Trophoblast cell (in vitro differentiated cells and primary cell): ENCODE measurements around the gene CPEB1.

Experiments used
- DNase-seq, 2 donors: peaks; one replicate each; pipeline ENCODE4 v3.0.0-alpha.2; 2016
- H2AFZ ChIP-seq: 2 replicates; pipeline ENCODE4 v1.6.1; 2013; ENCODE audit warnings: low read length, moderate library complexity, mild to moderate bottlenecking; ENCODE audit not compliant: insufficient read depth, poor library complexity
- H2AK5ac ChIP-seq: 2 replicates; pipeline ENCODE4 v1.6.1; 2013; ENCODE audit warnings: mild to moderate bottlenecking, low read length
- H2BK120ac ChIP-seq: 2 replicates; pipeline ENCODE4 v1.6.1; 2013; ENCODE audit warnings: low read length, mild to moderate bottlenecking, moderate library complexity; ENCODE audit not compliant: insufficient read depth, poor library complexity
- H2BK12ac ChIP-seq: 2 replicates; pipeline ENCODE4 v1.6.1; 2013; ENCODE audit warnings: mild to moderate bottlenecking, low read length, moderate library complexity
- H2BK5ac ChIP-seq: 2 replicates; pipeline ENCODE4 v1.6.1; 2013; ENCODE audit warnings: low read length, low read depth, moderate library complexity, mild to moderate bottlenecking; ENCODE audit not compliant: poor library complexity
- H3K14ac ChIP-seq: 2 replicates; pipeline ENCODE4 v1.6.1; 2013; ENCODE audit warnings: mild to moderate bottlenecking, low read length
- H3K18ac ChIP-seq: 2 replicates; pipeline ENCODE4 v1.6.1; 2013; ENCODE audit warnings: mild to moderate bottlenecking, low read length
- H3K23ac ChIP-seq: 2 replicates; pipeline ENCODE4 v1.6.1; 2013; ENCODE audit warnings: low read length
- H3K27ac ChIP-seq: 2 replicates; pipeline ENCODE4 v1.5.1; 2013; ENCODE audit warnings: low read depth, mild to moderate bottlenecking, inconsistent platforms, low read length, moderate library complexity
- H3K27me3 ChIP-seq: 2 replicates; pipeline ENCODE4 v1.6.1; 2013; ENCODE audit warnings: inconsistent platforms, mild to moderate bottlenecking, low read length, moderate library complexity; ENCODE audit not compliant: insufficient read depth
- H3K36me3 ChIP-seq, 2 experiments: 1 replicate in 1 of 2; 2 replicates in 1 of 2; pipeline ENCODE4 v1.6.1; 2013; ENCODE audit warnings: low read length in 2 of 2, mild to moderate bottlenecking in 2 of 2, moderate library complexity in 1 of 2; ENCODE audit not compliant: insufficient read depth in 2 of 2, control insufficient read depth in 1 of 2
- H3K4ac ChIP-seq: 2 replicates; pipeline ENCODE4 v1.6.1; 2013; ENCODE audit warnings: low read depth, mild to moderate bottlenecking, low read length, moderate library complexity
- H3K4me1 ChIP-seq, 2 experiments: 1 replicate in 1 of 2; 2 replicates in 1 of 2; pipeline ENCODE4 v1.6.1; 2013; ENCODE audit warnings: low read length in 2 of 2, mild to moderate bottlenecking in 2 of 2, moderate library complexity in 1 of 2; ENCODE audit not compliant: insufficient read depth in 2 of 2, control insufficient read depth in 1 of 2
- H3K4me2 ChIP-seq: 2 replicates; pipeline ENCODE4 v1.6.1; 2013; ENCODE audit warnings: inconsistent platforms, mild to moderate bottlenecking, low read length, moderate library complexity
- H3K4me3 ChIP-seq: 2 replicates; pipeline ENCODE4 v1.5.1; 2013; ENCODE audit warnings: mild to moderate bottlenecking, low read depth, low read length, inconsistent platforms
- H3K79me1 ChIP-seq: one replicate; pipeline ENCODE4 v1.6.1; 2013; ENCODE audit warnings: low read length
- H3K79me2 ChIP-seq: 2 replicates; pipeline ENCODE4 v1.6.1; 2013; ENCODE audit warnings: low read length, mild to moderate bottlenecking; ENCODE audit not compliant: control insufficient read depth, insufficient read depth, poor library complexity
- H3K9ac ChIP-seq: 2 replicates; pipeline ENCODE4 v1.6.1; 2013; ENCODE audit warnings: mild to moderate bottlenecking, low read length
- H3K9me3 ChIP-seq: 2 replicates; pipeline ENCODE4 v1.6.1; 2013; ENCODE audit warnings: low read depth, mild to moderate bottlenecking, control low read depth, inconsistent platforms, low read length; ENCODE audit not compliant: insufficient read depth
- H4K12ac ChIP-seq: 2 replicates; pipeline ENCODE4 v1.6.1; 2013; ENCODE audit warnings: low read depth, mild to moderate bottlenecking, low read length, moderate library complexity
- H4K8ac ChIP-seq: 2 replicates; pipeline ENCODE4 v1.6.1; 2013; ENCODE audit warnings: low read depth, mild to moderate bottlenecking, low read length, moderate library complexity
- H4K91ac ChIP-seq: one replicate; pipeline ENCODE4 v1.6.1; 2013; ENCODE audit warnings: low read depth, mild to moderate bottlenecking, low read length, moderate library complexity
- WGBS: extraction: QIAGEN DNeasy Blood & Tissue Kit; methylation state at CpG from one replicate; pipeline ENCODE4 v1.1.7; 2013; ENCODE audit warnings: missing lambda C conversion rate; ENCODE audit not compliant: insufficient read length, insufficient coverage; ENCODE audit errors: extremely low coverage; 5-methylcytosine and 5-hydroxymethylcytosine counted together

The CPEB1 gene

GRCh38 chr15:82649226-82649999, 2.2 kb upstream of the CPEB1 start:
- Histone ChIP-seq H4K8ac (no peak overlapping the region), H2BK120ac (no peak overlapping the region), H3K4me3 (no peak overlapping the region), H3K36me3 (no peaks in the 10 kb centered on the region), H3K27me3 (peaks cover 43% of the 10 kb centered on the region), H3K23ac (no peak overlapping the region), H3K4me2 (no peak overlapping the region), H3K79me1 (no peaks in the 10 kb centered on the region), H3K4ac (no peak overlapping the region), H2BK5ac (no peak overlapping the region), H3K14ac (no peak overlapping the region), H3K4me1 (peaks cover 7 to 12% of the 10 kb centered on the region in 2 experiments), H3K9me3 (peaks cover 11% of the 10 kb centered on the region), H3K9ac (no peak overlapping the region), H2AFZ (no peak overlapping the region), H4K91ac (no peak overlapping the region), H4K12ac (no peak overlapping the region), H2AK5ac (no peak overlapping the region), H3K79me2 (no peaks in the 10 kb centered on the region), H3K27ac (no peak overlapping the region), H2BK12ac (no peak overlapping the region), H3K18ac (no peak overlapping the region)
- DNase-seq, result no peak
- WGBS, result no CpG with 5 or more reads among the region's 11 CpGs

GRCh38 chr15:82648257-82649103, 1.3 kb upstream of the CPEB1 start:
- H4K8ac ChIP-seq, result no peak overlapping the region
- H3K4me3 ChIP-seq, result no peak overlapping the region
- no peak overlapping the region for H3K14ac ChIP-seq
- no peak overlapping the region for H4K91ac ChIP-seq
- no peak overlapping the region for H3K23ac ChIP-seq
- H3K9ac ChIP-seq, result no peak overlapping the region
- H3K9me3 ChIP-seq, result peaks cover 11% of the 10 kb centered on the region
- no peak overlapping the region for H2AFZ ChIP-seq
- H2BK12ac ChIP-seq, result no peak overlapping the region
- H3K4me2 ChIP-seq, result peak overlapping the region; percentile 77
- H3K4me1 ChIP-seq, result peaks cover 7 to 12% of the 10 kb centered on the region in 2 experiments
- WGBS, result no CpG with 5 or more reads among the region's 41 CpGs
- no peak overlapping the region for H2AK5ac ChIP-seq
- no peaks in the 10 kb centered on the region for H3K79me2 ChIP-seq
- peaks cover 43% of the 10 kb centered on the region for H3K27me3 ChIP-seq
- no peak overlapping the region for H3K18ac ChIP-seq
- H3K36me3 ChIP-seq, result no peaks in the 10 kb centered on the region
- H2BK5ac ChIP-seq, result no peak overlapping the region
- no peak overlapping the region for H2BK120ac ChIP-seq
- no peak for DNase-seq
- H3K27ac ChIP-seq, result no peak overlapping the region
- no peaks in the 10 kb centered on the region for H3K79me1 ChIP-seq
- no peak overlapping the region for H4K12ac ChIP-seq
- H3K4ac ChIP-seq, result no peak overlapping the region

- no peak overlapping the region for H2BK5ac ChIP-seq
- H2BK120ac ChIP-seq, result no peak overlapping the region
- H3K23ac ChIP-seq, result no peak overlapping the region
- H3K36me3 ChIP-seq, result no peaks in the 10 kb centered on the region
- peak overlapping the region; percentile 15 for H2AFZ ChIP-seq
- no peak overlapping the region for H3K27ac ChIP-seq
- no peaks in the 10 kb centered on the region for H3K79me2 ChIP-seq
- H2BK12ac ChIP-seq, result no peak overlapping the region
- no peak overlapping the region for H3K4ac ChIP-seq
- H3K9ac ChIP-seq, result no peak overlapping the region
- H2AK5ac ChIP-seq, result no peak overlapping the region
- H3K4me3 ChIP-seq, result peak overlapping the region; percentile 34
- H3K79me1 ChIP-seq, result no peaks in the 10 kb centered on the region
- no peak for DNase-seq
- H3K4me1 ChIP-seq, result peaks cover 7 to 12% of the 10 kb centered on the region in 2 experiments
- H4K12ac ChIP-seq, result no peak overlapping the region
- no peak overlapping the region for H4K91ac ChIP-seq
- H4K8ac ChIP-seq, result no peak overlapping the region
- H3K14ac ChIP-seq, result no peak overlapping the region
- peaks cover 43% of the 10 kb centered on the region for H3K27me3 ChIP-seq
- peak overlapping the region; percentile 77 for H3K4me2 ChIP-seq
- H3K9me3 ChIP-seq, result peaks cover 11% of the 10 kb centered on the region
- WGBS, result no CpG with 5 or more reads among the region's 49 CpGs
- H3K18ac ChIP-seq, result no peak overlapping the region
These were observed 683 bp upstream of the CPEB1 start for GRCh38 chr15:82647835-82648256.

GRCh38 chr15:82646250-82647044, 716 bp downstream of the CPEB1 start:
- Histone ChIP-seq H3K4me2 (no peak overlapping the region), H4K91ac (no peak overlapping the region), H3K27ac (no peak overlapping the region), H2BK120ac (no peak overlapping the region), H3K27me3 (peaks cover 43% of the 10 kb centered on the region), H3K4me1 (peaks cover 7 to 12% of the 10 kb centered on the region in 2 experiments), H4K12ac (no peak overlapping the region), H2AFZ (no peak overlapping the region), H3K4me3 (no peak overlapping the region), H2BK12ac (no peak overlapping the region), H3K14ac (no peak overlapping the region), H2BK5ac (no peak overlapping the region), H3K36me3 (no peaks in the 10 kb centered on the region), H3K9ac (no peak overlapping the region), H2AK5ac (no peak overlapping the region), H3K9me3 (peaks cover 11% of the 10 kb centered on the region), H4K8ac (no peak overlapping the region), H3K79me1 (no peaks in the 10 kb centered on the region), H3K23ac (no peak overlapping the region), H3K4ac (no peak overlapping the region), H3K18ac (no peak overlapping the region), H3K79me2 (no peaks in the 10 kb centered on the region)
- no CpG with 5 or more reads among the region's 56 CpGs for WGBS
- DNase-seq, result no peak
